PC-9 (cell line): ENCODE results near the gene KDM4B. TPM values are rescaled to one million over a fixed set of nuclear protein-coding genes. Genes with fewer than 3 reads are reported as not detected.

Source experiments
- BruUV-seq: library from RNA; stranded (reverse); fragments of 400-500 nt; replicated peaks from 2 replicates; lab custom pipeline; 2021; lab: Mats Ljungman, UMichigan
- CTCF ChIA-PET: fragments of 300-600 bp; sonication (Branson Sonifier 250); formaldehyde crosslinking; loops from one replicate; lab custom pipeline; 2022; ENCODE audit warnings: antibody characterized with exemption; lab: Charles Lee
- POLR2A ChIA-PET: fragments of 300-600 bp; sonication (Branson Sonifier 250); formaldehyde crosslinking; loops from one replicate; lab custom pipeline; 2022; ENCODE audit warnings: antibody characterized with exemption; ENCODE audit not compliant: unreplicated experiment; lab: Charles Lee
- DNase-seq, 2 experiments: peaks; one replicate each; pipeline versions ENCODE4 v3.0.0 to v3.0.0-alpha.2; 2015 to 2022; ENCODE audit warnings: mixed read lengths in 1 of 2
- H2AFZ ChIP-seq: fragments of 200-600 bp; sonication (generic); 2 replicates; pipeline ENCODE4 v1.8.1; 2017; ENCODE audit warnings: antibody characterized with exemption
- H3F3A ChIP-seq: fragments of 200-600 bp; sonication (generic); 2 replicates; pipeline ENCODE4 v1.8.1; 2017; ENCODE audit warnings: antibody characterized with exemption, mild to moderate bottlenecking, low read depth; ENCODE audit not compliant: insufficient read depth
- H3K27ac ChIP-seq: fragments of 200-600 bp; sonication (generic); 2 replicates; pipeline ENCODE4 v1.6.1; 2016; ENCODE audit warnings: mixed run types
- H3K27me3 ChIP-seq: fragments of 200-600 bp; sonication (generic); 2 replicates; pipeline ENCODE4 v1.6.1; 2016; ENCODE audit warnings: low read depth, mixed run types; ENCODE audit not compliant: insufficient read depth
- H3K36me3 ChIP-seq: fragments of 200-600 bp; sonication (generic); 2 replicates; pipeline ENCODE4 v1.6.1; 2016; ENCODE audit warnings: low read depth, mixed run types
- H3K4me1 ChIP-seq: fragments of 200-600 bp; sonication (generic); replicated peaks from 2 replicates; pipeline ENCODE4 v1.6.1; 2016; ENCODE audit warnings: mixed run types; ENCODE audit not compliant: insufficient read depth
- H3K4me2 ChIP-seq: fragments of 200-600 bp; sonication (generic); 2 replicates; pipeline ENCODE4 v1.6.1; 2017; ENCODE audit warnings: mixed run types
- H3K4me3 ChIP-seq: fragments of 200-600 bp; sonication (generic); 2 replicates; pipeline ENCODE4 v1.6.1; 2016; ENCODE audit warnings: mixed run types
- H3K79me2 ChIP-seq: fragments of 200-600 bp; sonication (generic); 2 replicates; pipeline ENCODE4 v1.6.1; 2017; ENCODE audit warnings: low read depth, mixed run types
- H3K9me2 ChIP-seq: fragments of 200-600 bp; sonication (generic); 2 replicates; pipeline ENCODE4 v1.8.1; 2017; ENCODE audit warnings: mild to moderate bottlenecking; ENCODE audit not compliant: insufficient read depth
- H3K9me3 ChIP-seq: fragments of 200-600 bp; sonication (generic); 2 replicates; pipeline ENCODE4 v1.8.1; 2016; ENCODE audit warnings: low read depth; ENCODE audit not compliant: insufficient read depth
- H4K20me1 ChIP-seq: fragments of 200-600 bp; sonication (generic); 2 replicates; pipeline ENCODE4 v1.8.1; 2017; ENCODE audit not compliant: insufficient read depth
- CTCF ChIP-seq: fragments of 200-600 bp; sonication (generic); conservative IDR thresholded peaks from 2 replicates; pipeline ENCODE4 v1.6.1; 2017; ENCODE audit warnings: mixed run types, antibody characterized with exemption, mild to moderate bottlenecking, moderate library complexity
- EZH2 ChIP-seq: fragments of 200-600 bp; sonication (generic); IDR thresholded peaks from 2 replicates; pipeline ENCODE4 v1.8.0; 2017; ENCODE audit warnings: antibody characterized with exemption, low read depth
- intact Hi-C: fragments of 100-400 bp; cut with micrococcal nuclease; formaldehyde crosslinking; loops from one replicate; pipeline ENCODE4 v1.10.0; 2022; ENCODE audit not compliant: unreplicated experiment
- total RNA-seq: library from RNA; stranded (reverse); gene quantifications from 2 replicates; pipeline ENCODE4 v1.2.3, GENCODE V29; 2021

KDM4B gene
- total RNA-seq, 1 experiment from 2014 or later, result 19.5 TPM

DNA sequence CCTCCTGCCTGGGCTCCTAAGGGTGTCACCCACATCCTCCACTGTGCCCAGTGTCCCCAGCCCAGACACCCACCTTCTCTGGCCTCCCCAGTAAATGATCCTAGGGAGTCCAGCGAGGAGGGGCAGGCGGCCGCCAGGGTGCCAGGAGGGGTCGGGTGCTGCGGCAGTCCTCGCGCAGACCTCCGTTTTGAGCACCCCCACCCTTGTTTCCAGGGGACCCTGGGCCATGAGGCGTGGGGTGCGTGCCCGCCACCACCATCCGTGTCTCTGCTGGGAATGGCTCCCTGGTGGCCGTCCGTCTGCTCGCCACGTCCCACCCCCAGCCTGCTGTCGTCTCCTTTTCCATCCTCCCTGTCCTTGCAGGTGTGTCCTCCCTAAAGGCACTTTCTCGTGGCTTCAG lies 133.0 kb downstream of the KDM4B start:
- ChIA-PET CTCF (no interaction called here), POLR2A (no interaction called here)
- Histone ChIP-seq H3K4me1 (no peaks in the 10 kb centered on the region), H4K20me1 (no peaks in the 10 kb centered on the region), H3K79me2 (no peaks in the 10 kb centered on the region), H3K27ac (no peak overlapping the region), H3K27me3 (no peaks in the 10 kb centered on the region), H3K36me3 (no peaks in the 10 kb centered on the region), H3K4me3 (no peak overlapping the region), H3K4me2 (no peak overlapping the region), H2AFZ (no peak overlapping the region), H3F3A (no peaks in the 10 kb centered on the region), H3K9me3 (no peaks in the 10 kb centered on the region), H3K9me2 (no peaks in the 10 kb centered on the region)
- intact Hi-C loops, result no loop called here
- TF ChIP-seq CTCF (no peak), EZH2 (no peak)
- no peak for DNase-seq
- BruUV-seq, result no TSS peak

- no peak for TF ChIP-seq EZH2
- TF ChIP-seq CTCF, result no peak
- Histone ChIP-seq H4K20me1 (no peaks in the 10 kb centered on the region), H3K27me3 (no peaks in the 10 kb centered on the region), H3K4me1 (no peaks in the 10 kb centered on the region), H3K79me2 (no peaks in the 10 kb centered on the region), H3K4me2 (no peak overlapping the region), H3K27ac (no peak overlapping the region), H3K9me2 (no peaks in the 10 kb centered on the region), H3F3A (no peaks in the 10 kb centered on the region), H3K9me3 (no peaks in the 10 kb centered on the region), H3K4me3 (no peak overlapping the region), H2AFZ (no peak overlapping the region), H3K36me3 (no peaks in the 10 kb centered on the region)
- no TSS peak for BruUV-seq
- ChIA-PET CTCF (no interaction called here), POLR2A (no interaction called here)
- intact Hi-C loops, result no loop called here
- no peak for DNase-seq
Observed at GRCh38 chr19:5102520-5102919, 133.6 kb downstream of the KDM4B start.

- Histone ChIP-seq H3F3A (no peaks in the 10 kb centered on the region), H3K4me2 (no peak overlapping the region), H3K4me1 (no peaks in the 10 kb centered on the region), H3K27ac (no peak overlapping the region), H3K36me3 (no peaks in the 10 kb centered on the region), H3K9me2 (no peaks in the 10 kb centered on the region), H4K20me1 (no peaks in the 10 kb centered on the region), H3K79me2 (no peaks in the 10 kb centered on the region), H2AFZ (no peak overlapping the region), H3K9me3 (no peaks in the 10 kb centered on the region), H3K27me3 (no peaks in the 10 kb centered on the region), H3K4me3 (no peak overlapping the region)
- CTCF ChIA-PET, result no interaction called here
- intact Hi-C loops, result no loop called here
- DNase-seq, result no peak
- POLR2A ChIA-PET, result no interaction called here
- no TSS peak for BruUV-seq
- TF ChIP-seq EZH2 (no peak), CTCF (no peak)
Observed at GRCh38 chr19:5103061-5103701, 134.3 kb downstream of the KDM4B start.
